GM19452 (cell line): ENCODE data around the gene AOX1.
"Not testable (repeated sequence)": the region's sequence is repeated elsewhere in the genome, so short reads cannot be mapped to it uniquely, and the experiment has no call there.

ENCODE experiments used
- ATAC-seq: cut with Tn5 transposase; IDR thresholded peaks from one replicate; pipeline ENCODE4 v1.9.1; 2021; ENCODE audit not compliant: unreplicated experiment

Gene AOX1

GRCh38 chr2:200600549-200601225 is 14.9 kb downstream of the AOX1 start:
- no peak for ATAC-seq

GRCh38 chr2:200602584-200602983 is 16.8 kb downstream of the AOX1 start:
- ATAC-seq: no peak

- ATAC-seq: no peak
Measured at GRCh38 chr2:200603972-200604371, 18.2 kb downstream of the AOX1 start.

GRCh38 chr2:200604571-200605255 is 18.9 kb downstream of the AOX1 start:
- no peak for ATAC-seq

GRCh38 chr2:200608341-200609027 is 22.7 kb downstream of the AOX1 start:
- ATAC-seq: no peak

GRCh38 chr2:200609028-200609614 is 23.3 kb downstream of the AOX1 start:
- ATAC-seq: no peak

- not testable (repeated sequence) for ATAC-seq
Measured at GRCh38 chr2:200610217-200610616, 24.4 kb downstream of the AOX1 start.

- no peak for ATAC-seq
Measured at GRCh38 chr2:200613692-200614091, 27.9 kb downstream of the AOX1 start.

GRCh38 chr2:200614249-200614648 is 28.4 kb downstream of the AOX1 start:
- no peak for ATAC-seq

GRCh38 chr2:200615247-200615646 is 29.4 kb downstream of the AOX1 start:
- ATAC-seq: no peak

- ATAC-seq: no peak
Measured at GRCh38 chr2:200616193-200616592, 30.4 kb downstream of the AOX1 start.

- no peak for ATAC-seq
Measured at GRCh38 chr2:200616656-200617055, 30.8 kb downstream of the AOX1 start.

GRCh38 chr2:200617156-200618053 is 31.6 kb downstream of the AOX1 start:
- no peak for ATAC-seq

- ATAC-seq: no peak
Measured at GRCh38 chr2:200618054-200618419, 32.2 kb downstream of the AOX1 start.

- no peak for ATAC-seq
Measured at GRCh38 chr2:200618590-200619021, 32.8 kb downstream of the AOX1 start.

- ATAC-seq: no peak
Measured at GRCh38 chr2:200619279-200619678, 33.5 kb downstream of the AOX1 start.

GRCh38 chr2:200620606-200621390 is 35.0 kb downstream of the AOX1 start:
- no peak for ATAC-seq

- no peak for ATAC-seq
Measured at GRCh38 chr2:200622106-200622505, 36.3 kb downstream of the AOX1 start.

- ATAC-seq: no peak
Measured at GRCh38 chr2:200624026-200624425, 38.2 kb downstream of the AOX1 start.

GRCh38 chr2:200624658-200625057 is 38.8 kb downstream of the AOX1 start:
- no peak for ATAC-seq
